Measurements from ENCODE around the gene CAMK1D. TPM values are rescaled to one million over a fixed set of nuclear protein-coding genes. Genes with fewer than 3 reads are reported as not detected.
"Not testable (repeated sequence)": the region's sequence is repeated elsewhere in the genome, so short reads cannot be mapped to it uniquely, and the experiment has no call there.

The CAMK1D gene
- total RNA-seq, 2 donors from 2014 or later, result 4.8 to 14.5 TPM

DNA sequence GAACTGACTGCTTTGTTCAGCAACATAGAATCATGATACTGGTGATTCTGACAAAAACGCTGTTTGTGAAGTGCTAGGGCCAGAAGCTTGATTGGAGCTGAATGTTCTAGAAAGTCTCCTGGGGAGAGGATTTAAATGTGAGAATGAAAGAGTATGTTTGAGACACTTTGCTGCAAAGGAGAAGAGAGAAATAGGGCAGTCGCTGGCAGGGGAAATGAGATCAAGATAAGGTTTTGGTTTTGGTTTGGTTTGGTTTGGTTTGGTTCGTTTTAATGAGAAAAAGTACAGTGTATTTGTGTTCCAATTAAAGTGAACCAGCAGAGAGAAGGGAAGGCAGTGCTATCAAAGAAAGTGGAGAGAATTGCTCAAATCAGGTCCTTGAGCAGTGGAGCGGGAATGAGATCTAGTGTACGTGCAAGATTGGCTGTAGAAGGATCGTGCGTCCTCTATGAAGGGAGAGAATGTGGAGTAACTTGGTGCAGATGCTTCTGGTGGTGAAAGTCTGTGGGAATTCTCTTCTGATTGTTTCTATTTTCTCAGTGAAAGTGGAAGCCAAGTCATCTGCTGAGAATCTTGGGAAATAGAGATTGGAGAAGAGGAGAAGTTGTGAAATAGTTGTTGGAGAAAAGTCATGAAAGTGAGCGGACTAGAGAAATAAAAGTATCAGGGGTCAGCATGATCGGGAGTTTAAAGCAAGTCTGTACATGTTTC lies 381.6 kb downstream of the CAMK1D start:
- 71% methylated on average over 9 of the region's 9 CpGs for WGBS
- no peaks in the 10 kb centered on the region for H3K36me3 ChIP-seq
- H3K4me3 ChIP-seq, result no peak overlapping the region
- intact Hi-C loops (cut with DNase I), result no loop called here
- H3K27ac ChIP-seq, result no peak overlapping the region
- no peaks in the 10 kb centered on the region for H3K27me3 ChIP-seq (replicated peaks; ENCODE audit: insufficient read depth)
- TF ChIP-seq, protein P1, sequence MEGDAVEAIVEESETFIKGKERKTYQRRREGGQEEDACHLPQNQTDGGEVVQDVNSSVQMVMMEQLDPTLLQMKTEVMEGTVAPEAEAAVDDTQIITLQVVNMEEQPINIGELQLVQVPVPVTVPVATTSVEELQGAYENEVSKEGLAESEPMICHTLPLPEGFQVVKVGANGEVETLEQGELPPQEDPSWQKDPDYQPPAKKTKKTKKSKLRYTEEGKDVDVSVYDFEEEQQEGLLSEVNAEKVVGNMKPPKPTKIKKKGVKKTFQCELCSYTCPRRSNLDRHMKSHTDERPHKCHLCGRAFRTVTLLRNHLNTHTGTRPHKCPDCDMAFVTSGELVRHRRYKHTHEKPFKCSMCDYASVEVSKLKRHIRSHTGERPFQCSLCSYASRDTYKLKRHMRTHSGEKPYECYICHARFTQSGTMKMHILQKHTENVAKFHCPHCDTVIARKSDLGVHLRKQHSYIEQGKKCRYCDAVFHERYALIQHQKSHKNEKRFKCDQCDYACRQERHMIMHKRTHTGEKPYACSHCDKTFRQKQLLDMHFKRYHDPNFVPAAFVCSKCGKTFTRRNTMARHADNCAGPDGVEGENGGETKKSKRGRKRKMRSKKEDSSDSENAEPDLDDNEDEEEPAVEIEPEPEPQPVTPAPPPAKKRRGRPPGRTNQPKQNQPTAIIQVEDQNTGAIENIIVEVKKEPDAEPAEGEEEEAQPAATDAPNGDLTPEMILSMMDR (IDR thresholded peaks at IDR 0.05), result no peak
- TF ChIP-seq POLR2AphosphoS5 (IDR thresholded peaks at IDR 0.05) (no peak), POLR2A (IDR thresholded peaks at IDR 0.05) (no peak)
- no peaks in the 10 kb centered on the region for H3K9me3 ChIP-seq
- no peaks in the 10 kb centered on the region for H3K4me1 ChIP-seq (replicated peaks)
- no peak for DNase-seq (ENCODE audit: low spot score)

DNA sequence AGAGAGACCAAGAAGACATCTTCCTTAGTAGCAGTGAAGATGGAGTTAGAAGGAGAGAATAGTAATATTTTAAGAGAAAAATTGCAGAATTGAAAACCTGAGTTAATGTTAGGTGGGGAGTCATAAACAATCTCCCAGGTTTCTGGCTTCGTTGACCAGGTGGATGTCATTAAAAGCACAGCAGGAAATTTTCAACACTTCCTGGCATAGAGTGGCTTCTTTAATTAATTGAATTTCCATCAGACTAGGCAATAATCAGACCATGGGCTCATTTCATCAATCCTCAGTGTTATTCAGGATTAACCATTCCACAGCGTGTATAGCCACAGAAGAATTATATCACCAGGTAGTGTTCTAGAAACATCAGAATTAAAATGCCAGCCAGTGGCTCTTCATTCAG lies 383.9 kb downstream of the CAMK1D start:
- Histone ChIP-seq H3K9me3 (no peaks in the 10 kb centered on the region), H3K27me3 (replicated peaks; ENCODE audit: insufficient read depth) (no peaks in the 10 kb centered on the region), H3K27ac (no peak overlapping the region), H3K4me1 (replicated peaks) (no peaks in the 10 kb centered on the region), H3K36me3 (no peaks in the 10 kb centered on the region), H3K4me3 (no peak overlapping the region)
- WGBS, result 69% methylated on average over 2 of the region's 2 CpGs
- TF ChIP-seq POLR2AphosphoS5 (IDR thresholded peaks at IDR 0.05), result no peak
- no peak for DNase-seq (ENCODE audit: low spot score)
- intact Hi-C loops (cut with DNase I), result no loop called here

DNA sequence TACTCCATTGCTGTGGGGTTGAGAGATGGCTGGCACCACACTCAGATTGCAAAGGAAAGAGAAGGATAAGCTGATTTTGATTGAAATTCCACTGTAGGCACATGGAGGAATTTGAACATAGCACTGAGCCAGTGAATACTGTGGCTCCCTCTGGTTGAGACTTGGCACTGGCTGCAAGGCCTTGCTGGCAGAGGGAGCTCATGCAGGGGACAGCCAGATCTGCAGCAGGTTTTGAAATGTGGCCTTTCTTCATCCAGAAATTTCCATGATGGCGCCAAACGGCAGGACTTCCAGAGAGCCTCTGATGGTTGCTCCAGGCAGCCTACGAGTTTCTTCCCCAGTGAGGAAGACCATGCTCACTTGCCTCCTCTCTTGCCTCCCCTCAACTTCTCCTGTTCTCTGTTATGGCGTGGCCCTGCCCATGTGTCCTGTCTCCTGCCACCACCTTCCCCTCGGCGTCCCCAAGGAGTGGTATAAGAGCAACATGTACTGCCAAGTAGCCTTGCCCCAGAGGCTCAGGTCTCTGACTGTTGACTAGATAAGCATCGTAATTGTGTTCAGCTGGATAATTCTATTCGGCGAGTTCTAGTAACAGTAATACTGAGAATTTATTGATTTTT lies 386.6 kb downstream of the CAMK1D start:
- Histone ChIP-seq H3K27ac (no peak overlapping the region), H3K9me3 (no peaks in the 10 kb centered on the region), H3K4me3 (no peak overlapping the region), H3K4me1 (replicated peaks) (no peaks in the 10 kb centered on the region), H3K36me3 (no peaks in the 10 kb centered on the region), H3K27me3 (replicated peaks; ENCODE audit: insufficient read depth) (no peaks in the 10 kb centered on the region)
- 76% methylated on average over 9 of the region's 9 CpGs for WGBS
- intact Hi-C loops (cut with DNase I), result no loop called here
- TF ChIP-seq, protein P1 (IDR thresholded peaks at IDR 0.05), result no peak
- TF ChIP-seq POLR2AphosphoS5 (IDR thresholded peaks at IDR 0.05), result no peak
- no peak for TF ChIP-seq POLR2A (IDR thresholded peaks at IDR 0.05)
- DNase-seq (ENCODE audit: low spot score), result no peak

DNA sequence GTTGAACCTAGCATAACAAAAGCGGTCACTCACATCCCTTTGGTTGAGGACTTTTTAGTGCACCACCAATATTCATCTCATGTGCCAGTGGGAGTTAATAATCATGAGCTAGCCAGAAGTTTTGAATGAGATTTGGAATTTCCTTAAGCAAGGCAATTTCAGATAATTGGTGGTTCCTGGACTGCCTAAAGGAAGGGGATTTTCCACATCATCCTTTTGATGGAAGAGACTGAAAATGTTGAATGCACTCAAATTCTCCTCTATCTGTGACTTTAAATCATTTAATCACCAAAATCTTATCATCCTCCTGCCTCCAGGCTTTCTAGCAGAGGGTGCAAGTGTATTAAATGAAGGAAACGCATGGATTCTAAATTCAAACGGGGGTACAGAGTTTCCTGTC lies 391.5 kb downstream of the CAMK1D start:
- 79% methylated on average over 3 of the region's 3 CpGs for WGBS
- DNase-seq (ENCODE audit: low spot score), result no peak
- no peak overlapping the region for H3K27ac ChIP-seq

DNA sequence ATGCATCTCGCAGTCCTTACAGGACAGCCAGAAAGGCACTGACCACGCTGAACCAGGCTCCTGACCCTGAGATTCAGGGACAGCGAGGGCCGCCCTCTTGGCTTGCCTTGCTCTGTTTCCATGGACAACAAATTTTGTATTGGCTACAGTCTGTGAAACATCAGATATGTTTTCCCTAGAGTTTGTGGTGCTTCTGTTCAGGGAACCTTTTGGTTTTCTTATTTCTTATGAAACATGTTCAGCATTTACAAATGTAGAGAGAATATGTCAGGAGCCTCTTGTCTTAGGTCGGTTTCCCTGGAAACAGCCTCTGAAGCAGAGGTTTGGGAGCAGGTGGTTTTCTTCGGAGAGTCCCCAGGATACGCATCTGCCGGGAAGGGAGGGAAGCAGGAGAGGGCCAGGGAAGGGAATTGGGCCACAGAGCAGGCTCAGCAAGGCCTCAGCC lies 392.0 kb downstream of the CAMK1D start:
- Histone ChIP-seq H3K27ac (no peak overlapping the region), H3K36me3 (no peaks in the 10 kb centered on the region), H3K9me3 (no peaks in the 10 kb centered on the region), H3K4me1 (replicated peaks) (no peaks in the 10 kb centered on the region), H3K4me3 (no peak overlapping the region), H3K27me3 (replicated peaks; ENCODE audit: insufficient read depth) (no peaks in the 10 kb centered on the region)
- WGBS, result 63% methylated on average over 8 of the region's 8 CpGs
- TF ChIP-seq POLR2AphosphoS5 (IDR thresholded peaks at IDR 0.05), result no peak
- intact Hi-C loops (cut with DNase I), result no loop called here
- no peak for DNase-seq (ENCODE audit: low spot score)

More for the DNA sequence above, 391.5 kb downstream of the CAMK1D start:
- H3K4me3 ChIP-seq, result no peak overlapping the region
- no peaks in the 10 kb centered on the region for H3K36me3 ChIP-seq
- no peaks in the 10 kb centered on the region for H3K9me3 ChIP-seq
- TF ChIP-seq POLR2A (IDR thresholded peaks at IDR 0.05), result no peak
- no peaks in the 10 kb centered on the region for H3K27me3 ChIP-seq (replicated peaks; ENCODE audit: insufficient read depth)
- intact Hi-C loops (cut with DNase I), result no loop called here
- H3K4me1 ChIP-seq (replicated peaks), result no peaks in the 10 kb centered on the region

DNA sequence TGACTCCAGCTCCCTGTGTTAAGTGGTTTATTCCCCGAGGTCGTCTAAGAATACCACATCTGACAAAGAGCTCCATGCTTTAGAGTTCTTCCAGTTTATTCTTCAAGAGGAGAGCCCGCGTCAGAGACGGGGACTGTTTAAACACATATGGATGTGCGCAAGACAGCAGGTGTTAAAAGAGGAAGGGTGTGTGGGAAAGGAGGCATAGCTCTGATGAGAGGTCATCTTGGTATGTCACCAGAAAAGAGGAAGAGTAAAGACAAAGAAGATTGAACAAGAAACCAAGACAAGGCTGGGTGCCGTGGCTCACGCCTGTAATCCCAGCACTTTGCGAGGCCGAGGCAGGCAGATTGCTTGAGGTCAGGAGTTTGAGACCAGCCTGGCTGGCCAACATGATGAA lies 393.4 kb downstream of the CAMK1D start:
- H3K27ac ChIP-seq, result no peak overlapping the region
- intact Hi-C loops (cut with DNase I), result no loop called here
- DNase-seq (ENCODE audit: low spot score), result no peak
- no peaks in the 10 kb centered on the region for H3K9me3 ChIP-seq
- 87% methylated on average over 10 of the region's 10 CpGs for WGBS
- H3K36me3 ChIP-seq, result no peaks in the 10 kb centered on the region
- no peak overlapping the region for H3K4me3 ChIP-seq
- no peaks in the 10 kb centered on the region for H3K27me3 ChIP-seq (replicated peaks; ENCODE audit: insufficient read depth)
- no peaks in the 10 kb centered on the region for H3K4me1 ChIP-seq (replicated peaks)
- no peak for TF ChIP-seq POLR2A (IDR thresholded peaks at IDR 0.05)
- TF ChIP-seq, protein P1 (IDR thresholded peaks at IDR 0.05), result no peak
- no peak for TF ChIP-seq POLR2AphosphoS5 (IDR thresholded peaks at IDR 0.05)

DNA sequence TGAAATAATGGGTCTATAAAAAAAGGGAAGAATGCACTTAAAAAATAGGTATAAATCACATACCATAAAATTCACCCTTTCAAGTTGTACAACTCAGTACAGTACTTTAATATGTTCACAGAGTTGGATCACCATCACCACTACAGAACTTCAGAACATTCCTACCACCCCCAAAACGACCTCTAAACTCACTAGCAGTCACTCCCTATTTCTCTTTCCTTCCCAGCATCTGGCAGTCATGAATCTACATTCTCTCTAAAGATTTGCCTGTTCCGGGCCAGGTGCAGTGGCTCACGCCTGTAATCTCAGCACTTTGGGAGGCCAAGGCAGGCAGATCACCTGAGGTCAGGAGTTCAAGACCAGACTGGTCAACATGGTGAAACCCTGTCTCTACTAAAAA lies 394.1 kb downstream of the CAMK1D start:
- H3K36me3 ChIP-seq; H3K4me3 ChIP-seq; H3K27ac ChIP-seq; DNase-seq (ENCODE audit: low spot score); H3K9me3 ChIP-seq; intact Hi-C loops (cut with DNase I); H3K4me1 ChIP-seq (replicated peaks); H3K27me3 ChIP-seq (replicated peaks; ENCODE audit: insufficient read depth): not testable (repeated sequence)
- WGBS, result 70% methylated on average over 3 of the region's 3 CpGs
